Nephron progenitor cell (in vitro differentiated cells): ENCODE results near the gene PAX2.
A peak's percentile ranks its signal among the peaks of the same experiment; 100 is the strongest.

Experiments
- DNase-seq: peaks from one replicate; pipeline ENCODE4 v3.0.0; 2021
- H3K27ac Mint-ChIP-seq: 2 replicates; pipeline ENCODE4 v1.8.0; 2021; ENCODE audit warnings: mild to moderate bottlenecking, moderate library complexity, mixed read lengths
- H3K27me3 Mint-ChIP-seq: 2 replicates; pipeline ENCODE4 v1.8.0; 2021; ENCODE audit warnings: mild to moderate bottlenecking, low read depth, mixed read lengths; ENCODE audit not compliant: poor library complexity
- H3K36me3 Mint-ChIP-seq: 2 replicates; pipeline ENCODE4 v1.8.0; 2021; ENCODE audit warnings: low read depth, mixed read lengths
- H3K4me1 Mint-ChIP-seq: 2 replicates; pipeline ENCODE4 v1.8.0; 2021; ENCODE audit warnings: mixed read lengths
- H3K4me3 Mint-ChIP-seq: 2 replicates; pipeline ENCODE4 v1.8.0; 2021; ENCODE audit warnings: mild to moderate bottlenecking, moderate library complexity, mixed read lengths
- H3K9me3 Mint-ChIP-seq: 2 replicates; pipeline ENCODE4 v1.8.0; 2021; ENCODE audit warnings: mild to moderate bottlenecking, moderate library complexity, mixed read lengths
- TF ChIP-seq, protein P1 (sequence below): fragments of 200-600 bp; sonication (generic); IDR thresholded peaks from 2 replicates; pipeline ENCODE4 v1.5.0; 2021; ENCODE audit warnings: antibody characterized with exemption

Gene PAX2

DNA sequence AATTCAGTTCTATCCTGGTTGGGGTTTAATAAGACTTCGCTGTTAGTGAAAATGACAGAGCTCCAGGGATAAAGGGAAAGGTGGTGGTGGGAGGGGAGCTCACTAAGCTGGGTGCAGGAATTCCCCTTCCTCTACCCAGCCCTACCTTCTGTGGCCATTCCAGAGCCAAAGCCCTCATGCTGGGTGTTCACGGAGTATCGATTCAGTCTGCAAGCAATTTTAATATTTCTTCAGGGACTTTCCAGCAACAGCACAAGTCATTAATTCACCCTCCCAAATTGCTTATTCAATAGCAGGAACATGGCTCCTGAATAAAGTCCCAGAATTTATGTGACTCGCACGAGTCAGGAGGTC is 22.0 kb downstream of the PAX2 start:
- no peaks in the 10 kb centered on the region for H3K9me3 Mint-ChIP-seq
- H3K4me3 Mint-ChIP-seq = no peak overlapping the region
- H3K27ac Mint-ChIP-seq = no peak overlapping the region
- no peak for DNase-seq
- peaks cover 5% of the 10 kb centered on the region for H3K4me1 Mint-ChIP-seq
- H3K27me3 Mint-ChIP-seq = peaks cover 20% of the 10 kb centered on the region
- H3K36me3 Mint-ChIP-seq = peaks cover 50% of the 10 kb centered on the region
- TF ChIP-seq, protein P1, sequence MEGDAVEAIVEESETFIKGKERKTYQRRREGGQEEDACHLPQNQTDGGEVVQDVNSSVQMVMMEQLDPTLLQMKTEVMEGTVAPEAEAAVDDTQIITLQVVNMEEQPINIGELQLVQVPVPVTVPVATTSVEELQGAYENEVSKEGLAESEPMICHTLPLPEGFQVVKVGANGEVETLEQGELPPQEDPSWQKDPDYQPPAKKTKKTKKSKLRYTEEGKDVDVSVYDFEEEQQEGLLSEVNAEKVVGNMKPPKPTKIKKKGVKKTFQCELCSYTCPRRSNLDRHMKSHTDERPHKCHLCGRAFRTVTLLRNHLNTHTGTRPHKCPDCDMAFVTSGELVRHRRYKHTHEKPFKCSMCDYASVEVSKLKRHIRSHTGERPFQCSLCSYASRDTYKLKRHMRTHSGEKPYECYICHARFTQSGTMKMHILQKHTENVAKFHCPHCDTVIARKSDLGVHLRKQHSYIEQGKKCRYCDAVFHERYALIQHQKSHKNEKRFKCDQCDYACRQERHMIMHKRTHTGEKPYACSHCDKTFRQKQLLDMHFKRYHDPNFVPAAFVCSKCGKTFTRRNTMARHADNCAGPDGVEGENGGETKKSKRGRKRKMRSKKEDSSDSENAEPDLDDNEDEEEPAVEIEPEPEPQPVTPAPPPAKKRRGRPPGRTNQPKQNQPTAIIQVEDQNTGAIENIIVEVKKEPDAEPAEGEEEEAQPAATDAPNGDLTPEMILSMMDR = no peak

DNA sequence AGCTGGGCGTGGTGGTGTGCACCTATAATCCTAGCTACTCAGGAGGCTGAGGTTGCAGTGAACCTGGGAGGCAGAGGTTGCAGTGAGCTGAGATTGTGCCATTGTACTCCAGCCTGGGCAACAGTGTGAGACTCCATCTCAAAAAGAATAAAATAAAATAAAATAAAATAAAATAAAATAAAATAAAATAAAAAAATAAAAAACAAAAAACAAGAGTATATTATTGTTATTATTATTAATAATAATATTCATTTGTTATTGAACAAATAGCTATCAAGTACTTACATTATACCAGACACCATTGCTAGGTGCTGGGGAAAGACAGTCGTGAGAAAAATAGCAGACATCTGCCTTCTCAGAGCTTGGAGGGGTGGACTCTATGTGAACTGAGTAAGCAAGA is 24.1 kb downstream of the PAX2 start:
- Mint-ChIP-seq H3K4me3 (no peak overlapping the region), H3K36me3 (peaks cover 56% of the 10 kb centered on the region), H3K9me3 (no peaks in the 10 kb centered on the region), H3K27me3 (peaks cover 16% of the 10 kb centered on the region), H3K4me1 (peaks cover 16% of the 10 kb centered on the region), H3K27ac (no peak overlapping the region)
- no peak for DNase-seq
- TF ChIP-seq, protein P1 = no peak

DNA sequence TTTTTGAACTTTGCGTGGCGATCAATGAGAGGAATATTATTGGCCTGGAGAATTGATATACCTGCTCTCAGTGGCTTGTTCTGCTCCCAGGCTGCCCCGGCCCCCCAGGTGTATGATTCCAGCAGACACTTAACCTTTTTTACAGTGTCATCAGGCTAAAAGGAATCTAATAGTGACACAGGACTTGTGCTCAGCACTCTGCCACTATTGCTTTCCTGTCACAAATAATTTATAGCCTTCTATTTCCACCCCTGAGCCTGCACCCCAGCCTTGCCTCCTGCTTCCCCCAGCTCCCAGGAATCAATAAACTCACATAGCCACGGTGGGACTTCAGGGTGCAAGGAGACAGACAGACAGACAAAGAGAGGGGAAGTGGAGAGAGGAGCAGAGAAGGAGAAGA is 28.3 kb downstream of the PAX2 start:
- peaks cover 40% of the 10 kb centered on the region for H3K4me1 Mint-ChIP-seq
- peaks cover 18% of the 10 kb centered on the region for H3K27me3 Mint-ChIP-seq
- TF ChIP-seq, protein P1 = no peak
- no peak for DNase-seq
- no peaks in the 10 kb centered on the region for H3K9me3 Mint-ChIP-seq
- no peak overlapping the region for H3K27ac Mint-ChIP-seq
- H3K4me3 Mint-ChIP-seq = no peak overlapping the region
- H3K36me3 Mint-ChIP-seq = peaks cover 66% of the 10 kb centered on the region

DNA sequence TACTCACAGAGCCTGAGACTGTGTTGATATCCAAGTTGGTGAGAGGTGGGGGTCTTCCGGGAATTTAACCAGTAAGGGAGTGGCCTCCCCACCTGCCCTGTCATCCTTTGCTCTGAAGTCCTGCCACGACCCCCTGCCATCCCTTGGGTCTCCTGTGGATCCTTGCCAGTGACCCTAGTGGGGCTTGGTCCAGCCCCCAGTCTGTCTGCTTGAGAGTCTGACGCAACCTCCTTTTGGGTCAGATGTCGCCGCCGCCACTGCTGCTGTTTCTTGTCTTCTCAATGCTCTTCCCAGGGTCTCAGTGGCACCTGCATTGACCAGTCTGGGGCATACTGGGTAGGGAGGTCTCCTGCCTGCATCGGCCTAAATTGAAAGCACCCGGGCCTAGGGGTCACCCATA is 28.8 kb downstream of the PAX2 start:
- Mint-ChIP-seq H3K4me3 (no peak overlapping the region), H3K27ac (peak overlapping the region; percentile 64), H3K9me3 (no peaks in the 10 kb centered on the region), H3K27me3 (peaks cover 18% of the 10 kb centered on the region), H3K4me1 (peaks cover 40% of the 10 kb centered on the region), H3K36me3 (peaks cover 71% of the 10 kb centered on the region)
- no peak for DNase-seq
- TF ChIP-seq, protein P1 = no peak

DNA sequence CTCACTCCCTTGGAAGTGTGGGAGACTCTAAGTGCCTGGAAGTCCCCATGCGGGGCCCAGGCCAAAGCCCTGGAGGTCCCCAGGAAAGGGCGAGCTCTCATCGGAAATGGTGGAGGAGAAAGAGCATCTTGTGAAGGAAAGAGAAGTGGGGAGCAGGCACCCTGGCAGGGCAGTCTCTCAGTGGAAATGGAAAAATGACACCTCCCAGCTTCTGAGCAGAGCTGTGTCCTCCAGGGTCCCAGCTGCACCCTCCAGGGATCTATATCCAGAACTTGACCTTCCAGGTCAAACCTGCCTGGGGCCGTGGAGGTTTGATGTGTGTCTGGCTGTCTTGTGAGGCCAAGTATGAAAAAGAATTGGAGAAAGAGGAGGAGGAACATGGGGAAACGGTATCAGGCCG is 29.5 kb downstream of the PAX2 start:
- H3K9me3 Mint-ChIP-seq = peaks cover 4% of the 10 kb centered on the region
- H3K4me3 Mint-ChIP-seq = no peak overlapping the region
- H3K4me1 Mint-ChIP-seq = peaks cover 40% of the 10 kb centered on the region
- H3K27me3 Mint-ChIP-seq = peaks cover 18% of the 10 kb centered on the region
- peaks cover 74% of the 10 kb centered on the region for H3K36me3 Mint-ChIP-seq
- H3K27ac Mint-ChIP-seq = no peak overlapping the region
- DNase-seq = no peak
- TF ChIP-seq, protein P1 = no peak

DNA sequence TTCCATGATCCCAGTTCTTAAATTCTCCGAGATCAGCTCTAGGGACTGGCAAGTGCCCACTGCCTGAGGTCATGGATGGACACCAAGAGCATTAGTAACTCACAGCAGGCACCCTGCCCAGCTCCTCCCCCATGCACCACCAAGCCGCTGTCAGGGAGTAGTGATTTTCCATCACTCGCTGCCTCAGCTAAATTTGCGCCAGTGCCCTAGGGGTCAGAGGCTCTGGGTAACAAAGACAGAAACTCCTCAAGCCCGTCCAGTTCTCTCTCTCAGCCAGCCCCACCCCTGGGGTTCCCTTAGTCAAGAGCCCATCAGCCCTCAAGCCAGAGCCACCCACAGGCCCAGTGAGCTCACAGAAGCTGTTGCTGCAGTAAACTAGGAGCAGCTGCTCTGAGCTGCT is 30.0 kb downstream of the PAX2 start:
- H3K36me3 Mint-ChIP-seq = peaks cover 75% of the 10 kb centered on the region
- TF ChIP-seq, protein P1 = no peak
- H3K4me3 Mint-ChIP-seq = no peak overlapping the region
- peaks cover 5% of the 10 kb centered on the region for H3K9me3 Mint-ChIP-seq
- no peak overlapping the region for H3K27ac Mint-ChIP-seq
- peaks cover 18% of the 10 kb centered on the region for H3K27me3 Mint-ChIP-seq
- no peak for DNase-seq
- peaks cover 40% of the 10 kb centered on the region for H3K4me1 Mint-ChIP-seq
